ENCODE results near the gene GON4L. TPM values are rescaled to one million over a fixed set of nuclear protein-coding genes. Genes with fewer than 3 reads are reported as not detected.
A peak's percentile ranks its signal among the peaks of the same experiment; 100 is the strongest.
"Not testable (repeated sequence)": the region's sequence is repeated elsewhere in the genome, so short reads cannot be mapped to it uniquely, and the experiment has no call there.

The GON4L gene
- total RNA-seq, 1 donor = 39.4 TPM

GRCh38 chr1:155899683-155900082, 42.7 kb upstream of the GON4L start:
- no peak for TF ChIP-seq CTCF (IDR thresholded peaks at IDR 0.05; ENCODE audit: extremely low read depth, low read depth, low read length)
- H3K27ac ChIP-seq (ENCODE audit: low read depth, low read length) = no peak overlapping the region
- H3K4me1 ChIP-seq (ENCODE audit: insufficient read depth, low read length) = no peaks in the 10 kb centered on the region
- no peaks in the 10 kb centered on the region for H3K27me3 ChIP-seq (ENCODE audit: insufficient read depth, low read length)
- peaks cover 18% of the 10 kb centered on the region for H3K79me2 ChIP-seq (ENCODE audit: insufficient read depth, low read length)
- DNase-seq (ENCODE audit: insufficient read length, low spot score, missing footprints) = no peak
- no peaks in the 10 kb centered on the region for H4K20me1 ChIP-seq (ENCODE audit: insufficient read depth, low read length)
- peaks cover 64% of the 10 kb centered on the region for H3K36me3 ChIP-seq (ENCODE audit: insufficient read depth, low read length)
- H2AFZ ChIP-seq (ENCODE audit: low read length) = no peak overlapping the region
- no peak overlapping the region for H3K4me2 ChIP-seq (ENCODE audit: insufficient read depth, low read length)
- H3K4me3 ChIP-seq (ENCODE audit: insufficient read depth, low read length) = no peak overlapping the region
- no peaks in the 10 kb centered on the region for H3K9me3 ChIP-seq (ENCODE audit: low read depth, low read length)

GRCh38 chr1:155898888-155899287, 41.9 kb upstream of the GON4L start:
- no peaks in the 10 kb centered on the region for H3K9me3 ChIP-seq (ENCODE audit: low read depth, low read length)
- H3K36me3 ChIP-seq (ENCODE audit: insufficient read depth, low read length) = peaks cover 56% of the 10 kb centered on the region

GRCh38 chr1:155897746-155898145, 40.7 kb upstream of the GON4L start:
- Histone ChIP-seq H4K20me1 (ENCODE audit: insufficient read depth, low read length) (no peaks in the 10 kb centered on the region), H3K36me3 (ENCODE audit: insufficient read depth, low read length) (peaks cover 48% of the 10 kb centered on the region), H3K4me1 (ENCODE audit: insufficient read depth, low read length) (peaks cover 15% of the 10 kb centered on the region)

More at GRCh38 chr1:155898888-155899287, 41.9 kb upstream of the GON4L start:
- Histone ChIP-seq H4K20me1 (ENCODE audit: insufficient read depth, low read length) (no peaks in the 10 kb centered on the region), H3K27me3 (ENCODE audit: insufficient read depth, low read length) (no peaks in the 10 kb centered on the region), H3K4me2 (ENCODE audit: insufficient read depth, low read length) (no peak overlapping the region), H3K79me2 (ENCODE audit: insufficient read depth, low read length) (peaks cover 12% of the 10 kb centered on the region), H3K4me3 (ENCODE audit: insufficient read depth, low read length) (no peak overlapping the region), H3K4me1 (ENCODE audit: insufficient read depth, low read length) (peaks cover 3% of the 10 kb centered on the region), H2AFZ (ENCODE audit: low read length) (no peak overlapping the region), H3K27ac (ENCODE audit: low read depth, low read length) (no peak overlapping the region)
- peak; percentile 34 for DNase-seq (ENCODE audit: insufficient read length, low spot score, missing footprints)
- no peak for TF ChIP-seq CTCF (IDR thresholded peaks at IDR 0.05; ENCODE audit: extremely low read depth, low read depth, low read length)

GRCh38 chr1:155896476-155896875, 39.5 kb upstream of the GON4L start:
- H3K27me3 ChIP-seq (ENCODE audit: insufficient read depth, low read length); DNase-seq (ENCODE audit: insufficient read length, low spot score, missing footprints); H3K9me3 ChIP-seq (ENCODE audit: low read depth, low read length); H3K27ac ChIP-seq (ENCODE audit: low read depth, low read length); H3K79me2 ChIP-seq (ENCODE audit: insufficient read depth, low read length); H3K4me2 ChIP-seq (ENCODE audit: insufficient read depth, low read length); H3K4me3 ChIP-seq (ENCODE audit: insufficient read depth, low read length); H2AFZ ChIP-seq (ENCODE audit: low read length); H4K20me1 ChIP-seq (ENCODE audit: insufficient read depth, low read length): not testable (repeated sequence)
- H3K4me1 ChIP-seq (ENCODE audit: insufficient read depth, low read length) = peaks cover 21% of the 10 kb centered on the region
- H3K36me3 ChIP-seq (ENCODE audit: insufficient read depth, low read length) = peaks cover 40% of the 10 kb centered on the region

More at GRCh38 chr1:155897746-155898145, 40.7 kb upstream of the GON4L start:
- DNase-seq (ENCODE audit: insufficient read length, low spot score, missing footprints) = no peak
- H3K27ac ChIP-seq (ENCODE audit: low read depth, low read length) = no peak overlapping the region
- peaks cover 10% of the 10 kb centered on the region for H3K79me2 ChIP-seq (ENCODE audit: insufficient read depth, low read length)
- H3K27me3 ChIP-seq (ENCODE audit: insufficient read depth, low read length) = no peaks in the 10 kb centered on the region
- H3K9me3 ChIP-seq (ENCODE audit: low read depth, low read length) = no peaks in the 10 kb centered on the region
- no peak overlapping the region for H3K4me3 ChIP-seq (ENCODE audit: insufficient read depth, low read length)
- no peak for TF ChIP-seq CTCF (IDR thresholded peaks at IDR 0.05; ENCODE audit: extremely low read depth, low read depth, low read length)
- H3K4me2 ChIP-seq (ENCODE audit: insufficient read depth, low read length) = no peak overlapping the region
- H2AFZ ChIP-seq (ENCODE audit: low read length) = no peak overlapping the region

- DNase-seq (ENCODE audit: insufficient read length, low spot score, missing footprints); H3K4me3 ChIP-seq (ENCODE audit: insufficient read depth, low read length); H3K79me2 ChIP-seq (ENCODE audit: insufficient read depth, low read length); H4K20me1 ChIP-seq (ENCODE audit: insufficient read depth, low read length); H3K9me3 ChIP-seq (ENCODE audit: low read depth, low read length); H2AFZ ChIP-seq (ENCODE audit: low read length); H3K4me2 ChIP-seq (ENCODE audit: insufficient read depth, low read length); H3K27me3 ChIP-seq (ENCODE audit: insufficient read depth, low read length); H3K27ac ChIP-seq (ENCODE audit: low read depth, low read length): not testable (repeated sequence)
- Histone ChIP-seq H3K36me3 (ENCODE audit: insufficient read depth, low read length) (peaks cover 31% of the 10 kb centered on the region), H3K4me1 (ENCODE audit: insufficient read depth, low read length) (peaks cover 23% of the 10 kb centered on the region)
Measured at GRCh38 chr1:155895617-155896016, 38.6 kb upstream of the GON4L start.

Data from osteoblast (primary cell).